HL-60 (cell line): ENCODE results near the gene ADAMTS2.

ENCODE experiments used
- DNase-seq, 2 experiments: peaks; one replicate each; pipeline ENCODE4 v3.0.0-alpha.2; 2010 to 2020; ENCODE audit warnings: low read depth in 1 of 2, low spot score in 1 of 2
- H3K27ac ChIP-seq: fragments of 250-450 bp; sonication (Bioruptor Pico); replicated peaks from 2 replicates; pipeline ENCODE4 v1.5.1; 2020; ENCODE audit warnings: mild to moderate bottlenecking, moderate library complexity
- H3K27me3 ChIP-seq: fragments of 250-450 bp; sonication (Bioruptor Pico); 2 replicates; pipeline ENCODE4 v1.5.1; 2021; ENCODE audit warnings: mild to moderate bottlenecking, moderate library complexity; ENCODE audit not compliant: insufficient read depth, poor library complexity, severe bottlenecking
- H3K4me3 ChIP-seq: replicated peaks from 2 replicates; pipeline ENCODE4 v1.5.1; 2011; ENCODE audit warnings: mild to moderate bottlenecking, control low read depth, low read length; ENCODE audit not compliant: insufficient read depth
- GABPA ChIP-seq: IDR thresholded peaks from 2 replicates; pipeline ENCODE4 v1.6.1; 2012; ENCODE audit warnings: low read depth
- POLR2AphosphoS5 ChIP-seq: IDR thresholded peaks from 2 replicates; pipeline ENCODE4 v1.6.1; 2012; ENCODE audit warnings: low read depth
- SPI1 ChIP-seq: IDR thresholded peaks from 2 replicates; pipeline ENCODE4 v1.6.1; 2012; ENCODE audit warnings: low read depth, mild to moderate bottlenecking, borderline replicate concordance
- TF ChIP-seq, protein P1 (sequence below): IDR thresholded peaks from one replicate; pipeline ENCODE4 v1.5.1; 2011; ENCODE audit warnings: low read length, control low read depth, inconsistent platforms; ENCODE audit not compliant: insufficient read depth
- TF ChIP-seq, protein P2 (sequence below): IDR thresholded peaks from 2 replicates; pipeline ENCODE4 v1.6.1; 2012; ENCODE audit warnings: low read depth; ENCODE audit not compliant: insufficient replicate concordance

ADAMTS2 gene

DNA sequence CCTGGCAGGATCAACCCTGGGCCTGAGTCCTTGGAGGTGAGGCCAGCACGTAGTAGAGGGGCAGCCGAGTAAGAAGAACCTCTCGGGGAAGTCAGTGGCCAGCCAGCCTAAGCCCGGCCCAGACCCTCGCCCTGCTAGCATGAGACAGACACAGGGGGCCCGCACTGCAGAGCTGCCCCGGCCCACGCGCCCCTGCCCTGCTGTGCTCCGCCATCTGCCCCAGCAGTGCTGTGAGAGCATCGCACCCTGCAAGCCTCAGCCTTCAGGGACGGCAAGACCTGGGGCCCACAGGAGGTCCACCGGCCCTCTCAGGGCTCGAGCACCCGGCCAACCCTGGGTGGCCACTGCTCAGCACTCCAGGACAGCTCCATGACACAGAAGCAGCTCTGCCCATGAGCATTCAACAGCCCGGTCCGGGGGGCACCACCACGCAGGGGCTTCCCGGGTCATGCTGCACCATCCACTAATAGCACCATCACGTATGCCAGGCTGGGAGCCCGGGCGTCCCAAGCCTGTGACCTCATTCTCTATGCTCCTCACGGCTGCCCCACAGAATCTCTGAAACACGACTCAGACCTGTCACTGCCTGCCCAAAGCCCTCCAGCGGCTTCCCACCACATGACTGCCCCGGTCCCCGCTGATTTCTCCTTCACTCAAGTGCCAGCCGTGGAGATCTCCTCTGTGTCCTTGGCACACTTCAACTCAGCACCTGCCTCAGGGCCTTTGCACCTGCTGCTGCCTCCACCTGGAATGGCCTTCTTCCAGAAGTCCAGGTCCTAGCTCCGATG, 38.1 kb downstream of the ADAMTS2 start:
- no peaks in the 10 kb centered on the region for H3K27me3 ChIP-seq
- TF ChIP-seq, protein P1, sequence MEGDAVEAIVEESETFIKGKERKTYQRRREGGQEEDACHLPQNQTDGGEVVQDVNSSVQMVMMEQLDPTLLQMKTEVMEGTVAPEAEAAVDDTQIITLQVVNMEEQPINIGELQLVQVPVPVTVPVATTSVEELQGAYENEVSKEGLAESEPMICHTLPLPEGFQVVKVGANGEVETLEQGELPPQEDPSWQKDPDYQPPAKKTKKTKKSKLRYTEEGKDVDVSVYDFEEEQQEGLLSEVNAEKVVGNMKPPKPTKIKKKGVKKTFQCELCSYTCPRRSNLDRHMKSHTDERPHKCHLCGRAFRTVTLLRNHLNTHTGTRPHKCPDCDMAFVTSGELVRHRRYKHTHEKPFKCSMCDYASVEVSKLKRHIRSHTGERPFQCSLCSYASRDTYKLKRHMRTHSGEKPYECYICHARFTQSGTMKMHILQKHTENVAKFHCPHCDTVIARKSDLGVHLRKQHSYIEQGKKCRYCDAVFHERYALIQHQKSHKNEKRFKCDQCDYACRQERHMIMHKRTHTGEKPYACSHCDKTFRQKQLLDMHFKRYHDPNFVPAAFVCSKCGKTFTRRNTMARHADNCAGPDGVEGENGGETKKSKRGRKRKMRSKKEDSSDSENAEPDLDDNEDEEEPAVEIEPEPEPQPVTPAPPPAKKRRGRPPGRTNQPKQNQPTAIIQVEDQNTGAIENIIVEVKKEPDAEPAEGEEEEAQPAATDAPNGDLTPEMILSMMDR: no peak
- TF ChIP-seq, protein P2, sequence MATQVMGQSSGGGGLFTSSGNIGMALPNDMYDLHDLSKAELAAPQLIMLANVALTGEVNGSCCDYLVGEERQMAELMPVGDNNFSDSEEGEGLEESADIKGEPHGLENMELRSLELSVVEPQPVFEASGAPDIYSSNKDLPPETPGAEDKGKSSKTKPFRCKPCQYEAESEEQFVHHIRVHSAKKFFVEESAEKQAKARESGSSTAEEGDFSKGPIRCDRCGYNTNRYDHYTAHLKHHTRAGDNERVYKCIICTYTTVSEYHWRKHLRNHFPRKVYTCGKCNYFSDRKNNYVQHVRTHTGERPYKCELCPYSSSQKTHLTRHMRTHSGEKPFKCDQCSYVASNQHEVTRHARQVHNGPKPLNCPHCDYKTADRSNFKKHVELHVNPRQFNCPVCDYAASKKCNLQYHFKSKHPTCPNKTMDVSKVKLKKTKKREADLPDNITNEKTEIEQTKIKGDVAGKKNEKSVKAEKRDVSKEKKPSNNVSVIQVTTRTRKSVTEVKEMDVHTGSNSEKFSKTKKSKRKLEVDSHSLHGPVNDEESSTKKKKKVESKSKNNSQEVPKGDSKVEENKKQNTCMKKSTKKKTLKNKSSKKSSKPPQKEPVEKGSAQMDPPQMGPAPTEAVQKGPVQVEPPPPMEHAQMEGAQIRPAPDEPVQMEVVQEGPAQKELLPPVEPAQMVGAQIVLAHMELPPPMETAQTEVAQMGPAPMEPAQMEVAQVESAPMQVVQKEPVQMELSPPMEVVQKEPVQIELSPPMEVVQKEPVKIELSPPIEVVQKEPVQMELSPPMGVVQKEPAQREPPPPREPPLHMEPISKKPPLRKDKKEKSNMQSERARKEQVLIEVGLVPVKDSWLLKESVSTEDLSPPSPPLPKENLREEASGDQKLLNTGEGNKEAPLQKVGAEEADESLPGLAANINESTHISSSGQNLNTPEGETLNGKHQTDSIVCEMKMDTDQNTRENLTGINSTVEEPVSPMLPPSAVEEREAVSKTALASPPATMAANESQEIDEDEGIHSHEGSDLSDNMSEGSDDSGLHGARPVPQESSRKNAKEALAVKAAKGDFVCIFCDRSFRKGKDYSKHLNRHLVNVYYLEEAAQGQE: no peak
- TF ChIP-seq POLR2AphosphoS5: no peak
- no peak for TF ChIP-seq GABPA
- TF ChIP-seq SPI1: no peak
- no peak overlapping the region for H3K27ac ChIP-seq
- no peak for DNase-seq
- H3K4me3 ChIP-seq: no peak overlapping the region

DNA sequence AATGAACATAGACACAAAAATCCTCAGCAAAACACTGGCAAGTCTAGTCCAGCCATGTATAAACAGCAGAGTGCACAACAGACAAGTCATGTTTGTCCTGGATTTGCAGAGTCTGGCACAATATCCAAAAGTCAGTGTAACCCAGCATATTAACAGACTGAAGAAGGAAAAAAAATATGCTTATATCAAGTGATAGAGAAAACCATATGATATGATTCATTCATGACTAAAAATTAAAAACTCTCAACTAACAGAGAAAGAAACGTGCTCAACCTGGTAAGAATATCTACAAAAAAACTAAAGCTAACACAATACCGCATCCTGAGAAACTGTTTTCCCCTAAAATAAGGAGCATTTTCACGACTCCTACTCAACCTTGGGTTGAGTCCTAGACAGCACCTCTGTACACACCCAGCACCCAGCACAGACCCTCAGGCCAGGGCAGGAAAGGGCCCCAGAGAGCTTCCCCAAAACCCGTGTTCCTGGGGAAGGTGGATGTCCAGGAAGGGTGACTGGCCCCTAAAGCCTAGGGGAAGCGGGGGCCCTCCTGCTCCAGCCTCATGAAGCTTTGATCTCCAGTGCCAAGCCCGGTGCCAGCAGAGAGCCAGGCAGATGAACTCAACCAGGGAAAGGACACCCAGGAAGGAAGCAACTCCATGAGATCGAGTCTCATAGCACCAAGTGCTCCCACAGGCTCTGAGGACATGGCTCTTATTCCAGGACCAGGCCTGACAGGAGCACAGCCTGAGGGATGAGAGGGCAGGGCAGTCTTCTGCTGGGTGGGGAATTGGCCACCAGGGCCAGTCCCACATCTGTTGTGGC, 38.9 kb downstream of the ADAMTS2 start:
- H3K27me3 ChIP-seq: no peaks in the 10 kb centered on the region
- H3K27ac ChIP-seq: no peak overlapping the region
- no peak overlapping the region for H3K4me3 ChIP-seq
- TF ChIP-seq, protein P2: no peak
- TF ChIP-seq, protein P1: no peak
- TF ChIP-seq GABPA (no peak), SPI1 (no peak), POLR2AphosphoS5 (no peak)
- no peak for DNase-seq

DNA sequence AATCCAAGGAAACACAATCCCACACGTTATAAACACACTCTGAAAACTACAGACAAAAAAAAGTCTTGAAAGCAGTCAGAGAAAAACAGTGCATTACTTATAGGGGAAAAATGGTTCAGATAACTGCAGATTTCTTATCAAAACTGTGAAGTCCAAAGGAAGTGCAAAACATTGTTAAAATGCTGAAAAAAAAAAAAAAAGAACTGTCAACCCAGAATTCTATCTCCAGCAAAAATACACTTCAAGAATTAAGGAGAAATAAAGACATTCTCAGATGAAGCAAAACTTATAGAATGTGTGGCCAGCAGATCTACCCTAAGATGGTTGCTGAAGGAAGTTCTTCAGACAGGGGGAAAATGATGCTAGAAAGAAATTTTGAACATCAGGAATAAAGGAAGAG, 40.4 kb downstream of the ADAMTS2 start:
- H3K4me3 ChIP-seq: no peak overlapping the region
- H3K27me3 ChIP-seq: no peaks in the 10 kb centered on the region
- TF ChIP-seq, protein P2: no peak
- TF ChIP-seq, protein P1: no peak
- DNase-seq: no peak
- H3K27ac ChIP-seq: no peak overlapping the region
